GM12865 (cell line): ENCODE measurements around the gene PHRF1.

Source experiments
- DNase-seq: peaks from one replicate; pipeline ENCODE4 v3.0.0; 2010; ENCODE audit warnings: low read depth
- H3K4me3 ChIP-seq: 2 replicates; pipeline ENCODE4 v1.5.1; 2011; ENCODE audit warnings: mild to moderate bottlenecking, low read depth, low read length, control low read depth
- CTCF ChIP-seq: IDR thresholded peaks from 2 replicates; pipeline ENCODE4 v1.5.1; 2011; ENCODE audit warnings: low read length, control low read depth, low read depth, inconsistent platforms; ENCODE audit not compliant: insufficient read depth; ENCODE audit errors: missing control alignments

PHRF1 gene

GRCh38 chr11:621838-622237, 45.6 kb downstream of the PHRF1 start:
- no peak overlapping the region for H3K4me3 ChIP-seq
- no peak for TF ChIP-seq CTCF
- DNase-seq: no peak

- no peak for TF ChIP-seq CTCF
- H3K4me3 ChIP-seq: no peak overlapping the region
- DNase-seq: no peak
Measured at GRCh38 chr11:623349-623869, 47.1 kb downstream of the PHRF1 start.

GRCh38 chr11:623999-624704, 47.9 kb downstream of the PHRF1 start:
- H3K4me3 ChIP-seq: no peak overlapping the region
- no peak for TF ChIP-seq CTCF
- DNase-seq: no peak

- no peak for TF ChIP-seq CTCF
- no peak within 1 kb of the TSS for H3K4me3 ChIP-seq
- DNase-seq: no peak
Measured at GRCh38 chr11:624705-625635, 48.7 kb downstream of the PHRF1 start, which contains the start of gene CDHR5. Gene CDHR5, minus strand, starts transcription at chr11:624955. Its CDS starts 53 bp downstream, at chr11:624902.

DNA sequence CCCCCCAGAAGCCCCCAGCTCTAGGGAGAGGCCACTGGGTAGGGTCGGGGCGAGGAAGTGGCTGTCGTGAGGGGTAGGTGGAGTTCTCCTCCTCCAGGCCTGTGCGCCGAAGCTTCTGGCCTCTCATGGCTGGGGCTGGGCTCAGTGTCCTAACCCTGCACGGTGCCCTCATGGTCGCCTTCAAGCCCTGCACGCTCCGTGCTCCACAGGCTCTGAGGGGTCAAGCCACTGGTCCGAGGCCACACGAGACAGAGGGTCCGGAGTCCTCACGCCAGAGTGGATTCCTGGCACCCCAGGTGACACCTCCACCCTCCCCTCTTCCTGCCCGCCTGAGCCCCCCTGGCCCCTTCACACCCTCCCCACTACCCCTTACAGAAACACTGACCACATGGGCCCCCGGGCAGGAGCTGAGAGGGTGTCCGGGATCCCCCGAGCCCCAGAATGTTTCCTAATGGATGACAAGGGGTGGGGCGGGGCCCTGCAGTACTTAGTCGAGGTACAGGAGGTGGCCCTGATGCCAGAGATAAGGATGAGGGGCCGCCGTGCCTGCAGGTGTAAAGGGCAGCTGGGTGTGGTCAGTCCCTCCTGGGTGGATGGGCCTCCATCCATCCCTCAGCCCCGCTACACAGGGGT, 49.5 kb downstream of the PHRF1 start:
- TF ChIP-seq CTCF: no peak
- H3K4me3 ChIP-seq: no peak overlapping the region
- no peak for DNase-seq

DNA sequence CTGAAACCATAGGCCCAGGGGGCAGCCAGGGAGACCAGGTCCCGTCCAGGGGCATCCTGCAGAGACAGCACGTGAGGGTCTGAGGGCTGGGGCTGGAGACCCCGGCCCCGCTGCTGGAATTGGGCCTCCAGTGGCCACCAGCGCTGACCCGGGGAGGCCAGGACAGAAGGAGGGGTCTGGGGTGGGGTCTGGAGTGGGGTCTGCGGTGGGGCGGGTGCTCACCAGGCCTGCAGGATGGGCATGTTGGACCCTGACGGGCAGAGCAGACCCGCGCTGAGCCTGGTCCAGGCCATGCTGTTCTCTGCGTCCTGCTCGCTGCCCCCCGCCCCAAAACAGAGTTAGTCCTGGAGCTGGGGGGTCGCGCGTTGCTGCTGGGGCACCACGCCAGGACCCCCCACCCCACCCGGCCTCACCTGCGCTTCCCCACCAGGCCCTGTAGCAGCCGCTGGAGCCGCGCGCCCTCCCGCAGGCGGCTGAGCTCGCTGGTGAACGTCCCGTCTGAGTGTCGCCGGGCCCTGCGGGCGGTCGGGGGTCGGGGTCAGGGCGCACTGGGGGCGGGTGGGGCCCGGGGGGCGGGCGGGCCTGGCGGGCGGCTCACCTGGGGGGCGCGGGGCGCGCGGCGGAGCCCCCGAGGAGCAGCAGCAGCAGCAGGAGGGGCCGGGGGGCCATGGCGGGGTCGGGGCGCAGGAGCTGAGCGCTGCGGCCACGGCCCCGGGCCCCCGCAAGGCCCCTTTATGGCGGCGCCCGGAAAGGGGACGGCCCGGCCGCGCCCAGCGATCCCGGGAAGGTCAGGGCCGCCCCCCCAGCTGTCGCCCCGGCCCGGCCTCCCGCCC, 50.4 kb downstream of the PHRF1 start, which contains the start of gene SCT:
Gene SCT, minus strand, starts transcription at position 707 of the 833 bp plus-strand sequence. Its CDS starts 38 bp downstream, at position 669.
- H3K4me3 ChIP-seq: no peak within 1 kb of the TSS
- DNase-seq: no peak
- no peak for TF ChIP-seq CTCF
